ENCODE measurements around the gene CACNA1I. TPM values are rescaled to one million over a fixed set of nuclear protein-coding genes. Genes with fewer than 3 reads are reported as not detected.

The CACNA1I gene
- total and polyA plus RNA-seq, 7 donors, result under 0.01 to 0.95 (median 0.15) TPM; not detected in 3

GRCh38 chr22:39577366-39577765 is 6.8 kb downstream of the CACNA1I start:
- no peak for DNase-seq
- no peaks in the 10 kb centered on the region for H3K9me3 ChIP-seq
- intact Hi-C loops (cut with DNase I), result no loop called here
- WGBS, 2 donors, result 79 to 87% methylated on average over 21 of the region's 21 CpGs
- H3K36me3 ChIP-seq, result no peaks in the 10 kb centered on the region
- TF ChIP-seq POLR2AphosphoS5 (IDR thresholded peaks at IDR 0.05), result no peak
- TF ChIP-seq POLR2A (IDR thresholded peaks at IDR 0.05), result no peak
- TF ChIP-seq CTCF (IDR thresholded peaks at IDR 0.05), result no peak
- no peak for TF ChIP-seq EP300 (IDR thresholded peaks at IDR 0.05)
- peaks cover 0 to 27% (median 0%) of the 10 kb centered on the region in 3 donors for H3K27me3 ChIP-seq
- no peak overlapping the region for H3K4me3 ChIP-seq
- H3K4me1 ChIP-seq, result no peaks in the 10 kb centered on the region
- no peak overlapping the region for H3K27ac ChIP-seq

- intact Hi-C loops (cut with DNase I), result no loop called here
- no peaks in the 10 kb centered on the region for H3K36me3 ChIP-seq
- DNase-seq, result no peak
- no peaks in the 10 kb centered on the region for H3K4me1 ChIP-seq
- H3K9me3 ChIP-seq, result no peaks in the 10 kb centered on the region
- WGBS, 2 donors, result 76 to 89% methylated on average over 7 of the region's 7 CpGs
- H3K27ac ChIP-seq, result no peak overlapping the region
- H3K27me3 ChIP-seq, result peaks cover 0 to 27% (median 0%) of the 10 kb centered on the region in 3 donors
- no peak overlapping the region for H3K4me3 ChIP-seq
- TF ChIP-seq CTCF (IDR thresholded peaks at IDR 0.05), result no peak
- no peak for TF ChIP-seq POLR2A (IDR thresholded peaks at IDR 0.05)
- no peak for TF ChIP-seq POLR2AphosphoS5 (IDR thresholded peaks at IDR 0.05)
- no peak for TF ChIP-seq EP300 (IDR thresholded peaks at IDR 0.05)
Measured at GRCh38 chr22:39577900-39578299, 7.3 kb downstream of the CACNA1I start.

- intact Hi-C loops (cut with DNase I), result no loop called here
- DNase-seq, result no peak
- 50 to 59% methylated on average over 5 of the region's 5 CpGs for WGBS, 2 donors
- Histone ChIP-seq H3K27me3 (peaks cover 0 to 27% (median 0%) of the 10 kb centered on the region in 3 donors), H3K27ac (no peak overlapping the region), H3K36me3 (no peaks in the 10 kb centered on the region), H3K4me3 (no peak overlapping the region), H3K4me1 (no peaks in the 10 kb centered on the region), H3K9me3 (no peaks in the 10 kb centered on the region)
- TF ChIP-seq CTCF (IDR thresholded peaks at IDR 0.05) (no peak), EP300 (IDR thresholded peaks at IDR 0.05) (no peak), POLR2AphosphoS5 (IDR thresholded peaks at IDR 0.05) (no peak), POLR2A (IDR thresholded peaks at IDR 0.05) (no peak)
Measured at GRCh38 chr22:39580006-39580441, 9.5 kb downstream of the CACNA1I start.

- Histone ChIP-seq H3K4me1 (no peaks in the 10 kb centered on the region), H3K36me3 (no peaks in the 10 kb centered on the region), H3K27ac (no peak overlapping the region), H3K9me3 (no peaks in the 10 kb centered on the region), H3K27me3 (peaks cover 0 to 27% (median 0%) of the 10 kb centered on the region in 3 donors), H3K4me3 (no peak overlapping the region)
- 88 to 94% methylated on average over 6 of the region's 6 CpGs for WGBS, 2 donors
- TF ChIP-seq EP300 (IDR thresholded peaks at IDR 0.05) (no peak), POLR2AphosphoS5 (IDR thresholded peaks at IDR 0.05) (no peak), POLR2A (IDR thresholded peaks at IDR 0.05) (no peak), CTCF (IDR thresholded peaks at IDR 0.05) (no peak)
- intact Hi-C loops (cut with DNase I), result no loop called here
- no peak for DNase-seq
Measured at GRCh38 chr22:39580795-39581194, 10.2 kb downstream of the CACNA1I start.

GRCh38 chr22:39581303-39581702 is 10.8 kb downstream of the CACNA1I start:
- intact Hi-C loops (cut with DNase I), result no loop called here
- peaks cover 0 to 23% (median 0%) of the 10 kb centered on the region in 3 donors for H3K27me3 ChIP-seq
- DNase-seq, result no peak
- WGBS, 2 donors, result 88 to 92% methylated on average over 8 of the region's 8 CpGs
- no peaks in the 10 kb centered on the region for H3K9me3 ChIP-seq
- no peaks in the 10 kb centered on the region for H3K36me3 ChIP-seq
- no peak overlapping the region for H3K4me3 ChIP-seq
- no peaks in the 10 kb centered on the region for H3K4me1 ChIP-seq
- TF ChIP-seq POLR2A (IDR thresholded peaks at IDR 0.05) (no peak), POLR2AphosphoS5 (IDR thresholded peaks at IDR 0.05) (no peak), EP300 (IDR thresholded peaks at IDR 0.05) (no peak), CTCF (IDR thresholded peaks at IDR 0.05) (no peak)
- no peak overlapping the region for H3K27ac ChIP-seq

Measured in sigmoid colon (tissue), 7 donors.